PC-3 (cell line): Measurements from ENCODE around the gene AMIGO3. TPM values are rescaled to one million over a fixed set of nuclear protein-coding genes. Genes with fewer than 3 reads are reported as not detected.
A peak's percentile ranks its signal among the peaks of the same experiment; 100 is the strongest.

Source experiments
- ATAC-seq: fragments of 200-7000 bp; cut with Tn5 transposase; 2 replicates; pipeline ENCODE4 v1.9.1; 2020; ENCODE audit warnings: mild to moderate bottlenecking, moderate library complexity
- BruUV-seq: library from RNA; stranded (reverse); fragments of 400-500 nt; replicated peaks from 2 replicates; lab custom pipeline; 2021; lab: Mats Ljungman, UMichigan
- CTCF ChIA-PET: fragments of 300-600 bp; sonication (Branson Sonifier 250); formaldehyde crosslinking; loops from one replicate; lab custom pipeline; 2022; ENCODE audit warnings: antibody characterized with exemption; lab: Charles Lee
- POLR2A ChIA-PET: fragments of 300-600 bp; sonication (Branson Sonifier 250); formaldehyde crosslinking; loops from one replicate; lab custom pipeline; 2022; ENCODE audit warnings: antibody characterized with exemption; ENCODE audit not compliant: unreplicated experiment; lab: Charles Lee
- DNase-seq: peaks from one replicate; pipeline ENCODE4 v3.0.0-alpha.2; 2015
- H2AFZ ChIP-seq: fragments of 300-600 bp; sonication (generic); 2 replicates; pipeline ENCODE4 v1.6.0; 2016; ENCODE audit warnings: antibody characterized with exemption, low read length
- H3F3A ChIP-seq: fragments of 300-600 bp; sonication (generic); one replicate; pipeline ENCODE4 v1.6.0; 2017; ENCODE audit warnings: antibody characterized with exemption, low read length, control low read depth, mild to moderate bottlenecking; ENCODE audit not compliant: unreplicated experiment
- H3K27ac ChIP-seq: fragments of 300-600 bp; sonication (generic); 2 replicates; pipeline ENCODE4 v1.5.1; 2016; ENCODE audit warnings: mild to moderate bottlenecking, low read length
- H3K27me3 ChIP-seq: fragments of 300-600 bp; sonication (generic); 2 replicates; pipeline ENCODE4 v1.6.1; 2016; ENCODE audit warnings: low read length, mixed read lengths
- H3K36me3 ChIP-seq: fragments of 300-600 bp; sonication (generic); 2 replicates; pipeline ENCODE4 v1.6.1; 2016; ENCODE audit warnings: low read depth, mixed run types, low read length, mixed read lengths
- H3K4me1 ChIP-seq: fragments of 300-600 bp; sonication (generic); 2 replicates; pipeline ENCODE4 v1.5.1; 2016; ENCODE audit warnings: low read length; ENCODE audit not compliant: insufficient read depth
- H3K4me2 ChIP-seq: fragments of 300-600 bp; sonication (generic); 2 replicates; pipeline ENCODE4 v1.6.0; 2016; ENCODE audit warnings: low read length
- H3K4me3 ChIP-seq: fragments of 300-600 bp; sonication (generic); 2 replicates; pipeline ENCODE4 v1.5.1; 2016; ENCODE audit warnings: mild to moderate bottlenecking, low read length, mixed read lengths
- H3K79me2 ChIP-seq: fragments of 300-600 bp; sonication (generic); 2 replicates; pipeline ENCODE4 v1.6.1; 2017; ENCODE audit warnings: low read length, mixed read lengths
- H3K9ac ChIP-seq: fragments of 300-600 bp; sonication (generic); 2 replicates; pipeline ENCODE4 v1.6.0; 2016; ENCODE audit warnings: mild to moderate bottlenecking, low read length
- H3K9me2 ChIP-seq: fragments of 300-600 bp; sonication (generic); replicated peaks from 2 replicates; pipeline ENCODE4 v1.6.1; 2016; ENCODE audit warnings: mixed run types, low read length, mixed read lengths
- H3K9me3 ChIP-seq: fragments of 300-600 bp; sonication (generic); 2 replicates; pipeline ENCODE4 v1.6.1; 2016; ENCODE audit warnings: low read length, mixed read lengths
- H4K20me1 ChIP-seq: fragments of 300-600 bp; sonication (generic); 2 replicates; pipeline ENCODE4 v1.6.1; 2016; ENCODE audit warnings: low read length, mixed read lengths
- CTCF ChIP-seq: fragments of 300-600 bp; sonication (generic); conservative IDR thresholded peaks from 2 replicates; pipeline ENCODE4 v1.5.1; 2017; ENCODE audit warnings: antibody characterized with exemption, low read depth, mild to moderate bottlenecking, low read length
- EZH2 ChIP-seq: fragments of 300-600 bp; sonication (generic); IDR thresholded peaks from one replicate; pipeline ENCODE4 v1.6.1; 2017; ENCODE audit warnings: antibody characterized with exemption, mild to moderate bottlenecking, low read length; ENCODE audit not compliant: unreplicated experiment
- EZH2phosphoT487 ChIP-seq: fragments of 300-600 bp; sonication (generic); IDR thresholded peaks from 2 replicates; pipeline ENCODE4 v1.6.1; 2018; ENCODE audit warnings: mild to moderate bottlenecking, antibody characterized with exemption, low read length, borderline replicate concordance
- intact Hi-C: fragments of 100-400 bp; cut with micrococcal nuclease; formaldehyde crosslinking; loops from 2 replicates; pipeline ENCODE4 v1.9.0; 2023
- total RNA-seq: library from RNA; depleted of rRNA; stranded (reverse); fragments of >200 nt; gene quantifications from 2 replicates; pipeline ENCODE4 v1.2.3, GENCODE V29; 2014

Gene AMIGO3
- total RNA-seq, 1 experiment from 2014 or later, result 1.8 TPM

GRCh38 chr3:49711489-49711888, 8.0 kb downstream of the AMIGO3 start:
- intact Hi-C loops, result no loop called here
- H3K9ac ChIP-seq, result no peak overlapping the region
- no peaks in the 10 kb centered on the region for H3K9me3 ChIP-seq
- ChIA-PET CTCF (no interaction called here), POLR2A (no interaction called here)
- H4K20me1 ChIP-seq, result no peaks in the 10 kb centered on the region
- no peak overlapping the region for H3K4me3 ChIP-seq
- no peaks in the 10 kb centered on the region for H3K4me1 ChIP-seq
- H3K4me2 ChIP-seq, result no peak overlapping the region
- H3K27ac ChIP-seq, result no peak overlapping the region
- H3K27me3 ChIP-seq, result no peaks in the 10 kb centered on the region
- H2AFZ ChIP-seq, result no peak overlapping the region
- H3K79me2 ChIP-seq, result no peaks in the 10 kb centered on the region
- no TSS peak for BruUV-seq
- H3K9me2 ChIP-seq, result no peaks in the 10 kb centered on the region
- DNase-seq (no peak), ATAC-seq (no peak)
- H3K36me3 ChIP-seq, result no peaks in the 10 kb centered on the region
- no peaks in the 10 kb centered on the region for H3F3A ChIP-seq
- TF ChIP-seq EZH2 (no peak), CTCF (no peak), EZH2phosphoT487 (no peak)

GRCh38 chr3:49709852-49710251, 9.6 kb downstream of the AMIGO3 start:
- no peaks in the 10 kb centered on the region for H3K9me2 ChIP-seq
- no peak overlapping the region for H3K4me2 ChIP-seq
- ChIA-PET POLR2A (no interaction called here), CTCF (no interaction called here)
- no peaks in the 10 kb centered on the region for H3K79me2 ChIP-seq
- H3K4me1 ChIP-seq, result no peaks in the 10 kb centered on the region
- no peaks in the 10 kb centered on the region for H3K9me3 ChIP-seq
- H3K4me3 ChIP-seq, result no peak overlapping the region
- no TSS peak for BruUV-seq
- no peaks in the 10 kb centered on the region for H3K27me3 ChIP-seq
- intact Hi-C loops, result no loop called here
- H3K27ac ChIP-seq, result no peak overlapping the region
- no peak overlapping the region for H3K9ac ChIP-seq
- no peaks in the 10 kb centered on the region for H3F3A ChIP-seq
- H3K36me3 ChIP-seq, result peaks cover 9% of the 10 kb centered on the region; the same call in 1 of the 2 replicates
- no peaks in the 10 kb centered on the region for H4K20me1 ChIP-seq
- DNase-seq, result no peak
- TF ChIP-seq CTCF (no peak), EZH2 (no peak), EZH2phosphoT487 (no peak)
- H2AFZ ChIP-seq, result no peak overlapping the region
- no peak for ATAC-seq

- Histone ChIP-seq H3K4me1 (no peaks in the 10 kb centered on the region), H3K4me3 (no peak overlapping the region), H2AFZ (no peak overlapping the region), H3K4me2 (no peak overlapping the region), H3K9me3 (no peaks in the 10 kb centered on the region), H3K9ac (no peak overlapping the region), H3K9me2 (no peaks in the 10 kb centered on the region), H4K20me1 (no peaks in the 10 kb centered on the region), H3F3A (no peaks in the 10 kb centered on the region), H3K27ac (no peak overlapping the region), H3K27me3 (no peaks in the 10 kb centered on the region), H3K36me3 (peaks cover 10% of the 10 kb centered on the region; the same call in 1 of the 2 replicates), H3K79me2 (no peaks in the 10 kb centered on the region)
- no TSS peak for BruUV-seq
- POLR2A ChIA-PET, result no interaction called here
- ATAC-seq (peak; percentile 33), DNase-seq (peak; percentile 47)
- CTCF ChIA-PET, result no interaction called here
- intact Hi-C loops, result no loop called here
- no peak for TF ChIP-seq EZH2
- no peak for TF ChIP-seq CTCF
- TF ChIP-seq EZH2phosphoT487, result no peak
Measured at GRCh38 chr3:49707113-49707480, 12.4 kb downstream of the AMIGO3 start.
